ENCODE data around the gene CFAP251.
"Not testable (repeated sequence)": the region's sequence is repeated elsewhere in the genome, so short reads cannot be mapped to it uniquely, and the experiment has no call there.

The CFAP251 gene

DNA sequence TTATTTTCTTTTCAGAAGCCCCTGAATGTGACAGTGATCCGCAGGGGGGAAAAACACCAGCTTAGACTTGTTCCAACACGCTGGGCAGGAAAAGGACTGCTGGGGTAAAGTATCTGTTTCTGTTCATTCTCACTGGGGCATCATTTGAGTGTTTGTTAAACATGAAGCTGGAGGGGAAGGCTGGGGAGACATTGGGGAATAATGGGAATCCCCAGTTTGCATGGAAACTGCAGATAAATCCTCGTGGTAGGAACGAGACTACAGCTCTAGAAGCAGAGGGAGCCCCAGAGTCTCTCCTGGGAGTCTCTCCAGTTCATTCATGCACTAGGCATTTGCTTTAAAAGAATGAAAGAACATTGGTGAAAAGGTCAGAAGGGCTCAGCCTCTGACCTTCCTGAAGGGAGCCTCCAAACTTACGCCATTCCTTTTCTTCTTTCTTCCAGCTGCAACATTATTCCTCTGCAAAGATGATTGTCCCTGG is 2.5 kb upstream of the CFAP251 start:
- H3K9ac ChIP-seq (ENCODE audit: low read length) = no peak overlapping the region
- no peak overlapping the region for H3K27ac ChIP-seq (ENCODE audit: low read depth, low read length)
- H3K4me1 ChIP-seq (ENCODE audit: control insufficient read depth, insufficient read depth, low read length) = no peaks in the 10 kb centered on the region
- peaks cover 8% of the 10 kb centered on the region for H3K36me3 ChIP-seq (ENCODE audit: control insufficient read depth, insufficient read depth, low read length)
- H3K4me3 ChIP-seq (ENCODE audit: low read length) = no peak overlapping the region
- no peaks in the 10 kb centered on the region for H3K27me3 ChIP-seq (ENCODE audit: control insufficient read depth, insufficient read depth, low read length)

DNA sequence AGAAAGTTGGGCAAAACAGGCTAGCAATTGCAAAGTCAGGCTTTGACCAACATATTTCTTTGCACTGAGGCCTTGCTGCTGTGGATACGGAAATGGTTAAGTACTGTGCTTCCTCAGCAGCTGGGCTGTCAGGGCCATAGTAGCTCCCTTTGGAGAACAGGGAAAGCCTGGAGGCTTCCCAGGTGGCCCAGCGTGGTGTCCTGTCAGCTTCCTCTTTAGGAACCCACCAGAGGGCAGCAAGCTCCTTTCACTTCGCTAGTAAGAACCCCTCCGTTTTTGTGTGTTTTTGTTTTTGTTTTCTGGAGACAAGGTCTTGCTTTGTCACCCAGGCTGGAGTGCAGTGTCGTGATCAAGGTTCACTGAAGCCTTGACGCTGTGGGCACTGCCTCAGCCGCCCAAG is 1.7 kb upstream of the CFAP251 start:
- Histone ChIP-seq H3K27me3 (ENCODE audit: control insufficient read depth, insufficient read depth, low read length) (no peaks in the 10 kb centered on the region), H3K27ac (ENCODE audit: low read depth, low read length) (no peak overlapping the region), H3K4me1 (ENCODE audit: control insufficient read depth, insufficient read depth, low read length) (no peaks in the 10 kb centered on the region), H3K36me3 (ENCODE audit: control insufficient read depth, insufficient read depth, low read length) (peaks cover 8% of the 10 kb centered on the region), H3K4me3 (ENCODE audit: low read length) (no peak overlapping the region), H3K9ac (ENCODE audit: low read length) (no peak overlapping the region)

DNA sequence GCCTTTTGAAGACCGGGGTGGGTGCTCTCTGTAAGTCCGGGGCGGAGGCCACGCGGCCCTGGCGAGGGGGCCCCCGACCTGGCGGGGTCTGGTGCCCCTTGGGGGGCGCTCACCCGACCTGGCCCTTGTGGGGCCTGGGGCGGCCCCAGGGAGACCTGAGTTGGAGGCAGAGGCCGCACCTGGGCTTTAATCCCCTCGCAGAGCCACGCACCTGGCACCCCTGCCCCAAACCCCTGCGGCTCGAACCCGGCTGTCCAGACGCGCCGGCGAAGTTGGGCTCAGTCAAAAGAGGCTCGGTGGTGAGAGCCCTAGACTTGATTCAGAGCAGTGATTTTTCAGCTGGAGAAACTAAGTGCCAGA is 267 bp downstream of the CFAP251 start:
- no peak overlapping the region for H3K9ac ChIP-seq (ENCODE audit: low read length)
- peaks cover 4% of the 10 kb centered on the region for H3K36me3 ChIP-seq (ENCODE audit: control insufficient read depth, insufficient read depth, low read length)
- H3K27me3 ChIP-seq (ENCODE audit: control insufficient read depth, insufficient read depth, low read length) = no peaks in the 10 kb centered on the region
- no peaks in the 10 kb centered on the region for H3K4me1 ChIP-seq (ENCODE audit: control insufficient read depth, insufficient read depth, low read length)
- H3K4me3 ChIP-seq (ENCODE audit: low read length) = peak overlapping the region; percentile 71
- no peak overlapping the region for H3K27ac ChIP-seq (ENCODE audit: low read depth, low read length)

DNA sequence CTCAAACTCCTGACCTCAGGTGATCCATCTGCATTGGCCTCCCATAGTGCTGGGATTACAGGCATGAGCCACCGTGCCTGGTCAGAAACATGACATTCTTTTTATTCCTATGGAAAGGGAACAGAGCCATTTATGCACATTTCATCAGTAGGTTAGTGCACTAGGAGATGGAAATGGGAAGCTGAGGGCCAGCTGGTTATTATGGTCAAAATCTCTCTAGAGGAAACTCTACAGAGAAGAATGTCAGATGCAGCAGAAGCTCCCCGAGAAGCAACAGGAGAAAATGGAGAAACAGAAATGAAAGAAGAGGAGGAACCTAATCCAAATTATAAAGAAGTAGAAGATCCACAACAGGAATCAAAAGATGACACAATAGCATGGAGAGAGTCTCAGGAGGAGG is 2.7 kb downstream of the CFAP251 start:
- Histone ChIP-seq H3K9ac (ENCODE audit: low read length) (no peak overlapping the region), H3K36me3 (ENCODE audit: control insufficient read depth, insufficient read depth, low read length) (peaks cover 1% of the 10 kb centered on the region), H3K27ac (ENCODE audit: low read depth, low read length) (no peak overlapping the region), H3K4me3 (ENCODE audit: low read length) (no peak overlapping the region), H3K27me3 (ENCODE audit: control insufficient read depth, insufficient read depth, low read length) (no peaks in the 10 kb centered on the region), H3K4me1 (ENCODE audit: control insufficient read depth, insufficient read depth, low read length) (peaks cover 3% of the 10 kb centered on the region)

DNA sequence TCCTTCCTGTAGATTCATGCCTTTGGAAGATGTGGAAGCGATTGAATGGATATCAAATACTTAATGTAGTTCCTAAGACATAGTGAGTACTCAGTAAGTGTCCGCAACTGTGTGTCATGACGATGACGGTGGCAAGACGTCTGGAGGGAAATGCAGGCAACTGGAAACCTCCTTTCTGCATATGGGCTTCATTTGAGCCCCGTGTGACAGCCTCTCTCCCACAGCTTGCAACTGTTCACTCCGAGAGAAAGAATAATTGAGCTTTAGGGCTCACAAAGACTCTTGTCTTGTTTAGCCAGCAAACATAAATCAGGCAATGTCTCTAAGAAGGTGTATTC is 6.9 kb downstream of the CFAP251 start:
- H3K9ac ChIP-seq (ENCODE audit: low read length) = no peak overlapping the region
- no peak overlapping the region for H3K27ac ChIP-seq (ENCODE audit: low read depth, low read length)
- H3K27me3 ChIP-seq (ENCODE audit: control insufficient read depth, insufficient read depth, low read length) = no peaks in the 10 kb centered on the region
- H3K4me3 ChIP-seq (ENCODE audit: low read length) = no peak overlapping the region
- H3K36me3 ChIP-seq (ENCODE audit: control insufficient read depth, insufficient read depth, low read length) = no peaks in the 10 kb centered on the region
- H3K4me1 ChIP-seq (ENCODE audit: control insufficient read depth, insufficient read depth, low read length) = peaks cover 3% of the 10 kb centered on the region

DNA sequence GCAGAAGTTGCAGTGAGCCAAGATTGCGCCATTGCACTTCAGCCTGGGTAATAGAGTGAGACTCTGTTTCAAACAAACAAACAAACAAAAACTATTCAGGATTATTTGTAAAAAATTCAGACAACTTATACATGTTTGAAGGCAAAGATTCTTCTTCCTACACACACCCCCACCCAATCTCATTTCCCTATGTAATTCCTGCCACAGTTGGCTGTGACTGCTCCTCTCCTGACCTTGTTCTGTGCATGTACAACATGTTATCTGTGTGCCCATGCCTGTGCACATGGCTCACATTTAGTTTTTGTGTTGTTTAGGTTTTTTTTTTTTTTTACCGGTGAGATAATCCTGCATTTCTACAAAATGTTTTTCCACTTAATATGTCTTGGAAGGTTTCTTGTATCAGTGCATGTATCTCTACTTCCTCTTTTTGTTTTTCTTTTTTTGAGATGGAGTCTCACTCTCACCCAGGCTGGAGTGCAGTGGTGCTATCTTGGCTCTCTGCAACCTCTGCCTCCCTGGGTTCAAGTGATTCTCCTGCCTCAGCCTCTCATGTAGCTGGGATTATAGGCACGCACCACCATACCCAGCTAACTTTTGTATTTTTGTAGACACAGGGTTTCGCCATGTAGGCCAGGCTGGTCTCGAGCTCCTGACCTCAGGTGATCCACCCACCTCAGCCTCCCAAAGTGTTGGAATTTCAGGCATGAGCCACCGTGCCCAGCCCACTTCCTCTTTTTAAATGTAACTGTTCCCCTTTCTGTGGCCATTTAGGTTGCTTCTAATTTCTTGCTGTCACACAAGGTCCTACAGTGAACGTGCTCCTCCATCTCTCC is 8.7 kb downstream of the CFAP251 start:
- Histone ChIP-seq H3K36me3 (ENCODE audit: control insufficient read depth, insufficient read depth, low read length) (no peaks in the 10 kb centered on the region), H3K4me1 (ENCODE audit: control insufficient read depth, insufficient read depth, low read length) (peaks cover 3% of the 10 kb centered on the region), H3K27me3 (ENCODE audit: control insufficient read depth, insufficient read depth, low read length) (no peaks in the 10 kb centered on the region), H3K4me3 (ENCODE audit: low read length) (no peak overlapping the region), H3K9ac (ENCODE audit: low read length) (no peak overlapping the region), H3K27ac (ENCODE audit: low read depth, low read length) (no peak overlapping the region)

DNA sequence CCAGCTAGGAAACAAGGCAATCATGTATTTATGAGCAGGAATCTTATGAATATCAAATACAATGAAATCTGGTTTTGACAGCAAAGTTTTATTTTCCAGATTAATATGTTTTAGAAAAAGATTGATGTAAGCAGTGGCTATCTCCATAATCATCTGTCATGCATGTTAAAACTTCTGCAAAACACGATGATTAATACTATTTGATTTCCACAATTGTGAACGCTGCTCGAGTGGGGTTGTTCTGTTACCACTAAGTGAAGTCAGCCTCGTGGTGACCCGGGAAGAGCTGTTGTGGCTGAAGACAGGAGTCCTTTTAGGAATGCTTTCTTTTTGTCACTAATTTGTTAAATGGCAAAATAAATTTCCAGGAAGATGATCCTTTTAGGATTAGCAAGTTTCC is 9.4 kb downstream of the CFAP251 start:
- Histone ChIP-seq H3K27ac (ENCODE audit: low read depth, low read length) (no peak overlapping the region), H3K4me1 (ENCODE audit: control insufficient read depth, insufficient read depth, low read length) (peaks cover 3% of the 10 kb centered on the region), H3K9ac (ENCODE audit: low read length) (no peak overlapping the region), H3K36me3 (ENCODE audit: control insufficient read depth, insufficient read depth, low read length) (no peaks in the 10 kb centered on the region), H3K27me3 (ENCODE audit: control insufficient read depth, insufficient read depth, low read length) (no peaks in the 10 kb centered on the region), H3K4me3 (ENCODE audit: low read length) (no peak overlapping the region)

DNA sequence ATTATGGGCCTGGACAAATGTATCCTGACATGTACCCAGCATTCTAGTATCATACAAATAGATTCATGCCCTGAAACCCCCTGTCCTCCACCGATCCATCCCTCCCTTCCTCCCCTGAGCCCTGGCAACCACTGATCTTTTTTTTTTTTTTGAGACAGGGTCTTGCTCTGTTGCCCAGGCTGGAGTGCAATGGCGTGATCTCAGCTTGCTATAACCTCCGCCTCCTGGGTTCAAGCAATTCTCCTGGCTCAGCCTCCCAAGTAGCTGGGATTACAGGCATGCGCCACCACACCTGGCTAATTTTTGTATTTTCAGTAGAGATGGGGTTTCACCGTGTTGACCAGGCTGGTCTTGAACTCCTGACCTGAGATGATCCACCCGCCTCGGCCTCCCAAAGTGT is 11.2 kb downstream of the CFAP251 start:
- H3K27ac ChIP-seq (ENCODE audit: low read depth, low read length); H3K4me1 ChIP-seq (ENCODE audit: control insufficient read depth, insufficient read depth, low read length); H3K9ac ChIP-seq (ENCODE audit: low read length); H3K4me3 ChIP-seq (ENCODE audit: low read length); H3K27me3 ChIP-seq (ENCODE audit: control insufficient read depth, insufficient read depth, low read length); H3K36me3 ChIP-seq (ENCODE audit: control insufficient read depth, insufficient read depth, low read length): not testable (repeated sequence)

DNA sequence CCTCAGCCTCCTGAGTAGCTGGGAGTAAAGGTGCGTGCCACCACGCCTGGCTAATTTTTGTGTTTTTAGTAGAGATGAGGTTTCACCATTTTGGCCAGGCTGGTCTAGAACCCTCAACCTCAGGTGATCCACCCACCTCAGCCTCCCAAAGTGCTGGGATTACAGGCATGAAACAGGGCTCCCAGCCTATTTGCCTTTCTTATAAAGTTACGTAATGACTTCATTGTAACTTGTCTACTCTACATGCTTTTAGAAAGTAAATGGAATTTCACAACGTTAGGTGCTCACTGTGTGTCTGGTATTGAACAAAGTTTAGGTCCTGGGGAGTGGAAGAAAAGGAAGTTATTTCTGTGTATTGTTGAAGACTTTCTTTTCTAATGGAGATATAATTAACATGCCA is 12.5 kb downstream of the CFAP251 start:
- no peak overlapping the region for H3K9ac ChIP-seq (ENCODE audit: low read length)
- H3K4me3 ChIP-seq (ENCODE audit: low read length) = no peak overlapping the region
- no peaks in the 10 kb centered on the region for H3K36me3 ChIP-seq (ENCODE audit: control insufficient read depth, insufficient read depth, low read length)
- no peak overlapping the region for H3K27ac ChIP-seq (ENCODE audit: low read depth, low read length)
- H3K27me3 ChIP-seq (ENCODE audit: control insufficient read depth, insufficient read depth, low read length) = no peaks in the 10 kb centered on the region
- H3K4me1 ChIP-seq (ENCODE audit: control insufficient read depth, insufficient read depth, low read length) = no peaks in the 10 kb centered on the region

DNA sequence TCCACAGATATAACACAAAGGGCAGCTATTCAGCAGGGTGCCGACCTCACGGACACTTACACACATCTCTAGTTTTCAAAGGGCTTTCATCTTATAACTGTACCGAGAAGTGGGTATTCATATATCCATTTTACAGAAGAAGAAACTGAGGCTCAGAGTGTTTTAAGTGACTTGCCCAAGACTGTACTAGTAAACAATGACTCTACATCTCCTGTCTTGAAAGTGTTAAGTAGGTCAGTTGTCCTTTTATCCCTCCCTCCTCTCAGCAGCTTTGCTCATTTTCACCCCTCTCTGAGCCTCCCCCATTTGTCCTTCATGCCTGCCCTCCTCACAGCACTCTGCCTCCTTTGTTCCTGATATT is 13.8 kb downstream of the CFAP251 start:
- Histone ChIP-seq H3K36me3 (ENCODE audit: control insufficient read depth, insufficient read depth, low read length) (no peaks in the 10 kb centered on the region), H3K4me1 (ENCODE audit: control insufficient read depth, insufficient read depth, low read length) (no peaks in the 10 kb centered on the region), H3K4me3 (ENCODE audit: low read length) (no peak overlapping the region), H3K27ac (ENCODE audit: low read depth, low read length) (no peak overlapping the region), H3K27me3 (ENCODE audit: control insufficient read depth, insufficient read depth, low read length) (no peaks in the 10 kb centered on the region), H3K9ac (ENCODE audit: low read length) (no peak overlapping the region)

DNA sequence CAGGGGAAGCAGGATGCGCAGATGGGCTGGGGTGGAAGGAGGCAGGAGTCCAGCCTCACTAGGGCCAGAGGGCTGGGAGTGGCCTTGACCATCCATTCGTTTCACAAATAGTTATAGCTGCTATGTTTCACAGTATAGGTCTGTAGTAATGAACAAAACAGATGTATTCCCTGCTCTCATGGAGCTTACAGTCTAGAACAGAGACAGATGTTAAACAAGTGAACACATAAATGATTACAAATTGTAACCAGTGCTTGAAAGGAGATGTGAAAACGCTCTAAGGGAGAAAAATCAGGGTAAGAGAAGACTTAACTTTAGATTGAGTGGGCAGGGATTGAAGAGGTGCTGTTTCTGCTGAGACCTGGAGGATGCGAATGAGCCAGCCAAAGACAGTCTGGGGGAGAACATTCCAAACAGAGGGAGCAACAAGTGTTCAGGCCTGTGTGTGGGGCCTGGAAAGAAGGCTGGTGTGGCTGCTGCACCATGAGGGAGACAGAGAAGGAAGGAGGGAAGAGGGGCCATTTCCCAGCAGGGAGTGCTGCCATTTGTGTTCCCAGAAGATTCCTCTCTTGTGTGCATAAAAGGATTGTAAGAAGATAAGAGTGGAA is 14.6 kb downstream of the CFAP251 start:
- Histone ChIP-seq H3K4me1 (ENCODE audit: control insufficient read depth, insufficient read depth, low read length) (no peaks in the 10 kb centered on the region), H3K9ac (ENCODE audit: low read length) (no peak overlapping the region), H3K27ac (ENCODE audit: low read depth, low read length) (no peak overlapping the region), H3K27me3 (ENCODE audit: control insufficient read depth, insufficient read depth, low read length) (no peaks in the 10 kb centered on the region), H3K36me3 (ENCODE audit: control insufficient read depth, insufficient read depth, low read length) (no peaks in the 10 kb centered on the region), H3K4me3 (ENCODE audit: low read length) (no peak overlapping the region)

DNA sequence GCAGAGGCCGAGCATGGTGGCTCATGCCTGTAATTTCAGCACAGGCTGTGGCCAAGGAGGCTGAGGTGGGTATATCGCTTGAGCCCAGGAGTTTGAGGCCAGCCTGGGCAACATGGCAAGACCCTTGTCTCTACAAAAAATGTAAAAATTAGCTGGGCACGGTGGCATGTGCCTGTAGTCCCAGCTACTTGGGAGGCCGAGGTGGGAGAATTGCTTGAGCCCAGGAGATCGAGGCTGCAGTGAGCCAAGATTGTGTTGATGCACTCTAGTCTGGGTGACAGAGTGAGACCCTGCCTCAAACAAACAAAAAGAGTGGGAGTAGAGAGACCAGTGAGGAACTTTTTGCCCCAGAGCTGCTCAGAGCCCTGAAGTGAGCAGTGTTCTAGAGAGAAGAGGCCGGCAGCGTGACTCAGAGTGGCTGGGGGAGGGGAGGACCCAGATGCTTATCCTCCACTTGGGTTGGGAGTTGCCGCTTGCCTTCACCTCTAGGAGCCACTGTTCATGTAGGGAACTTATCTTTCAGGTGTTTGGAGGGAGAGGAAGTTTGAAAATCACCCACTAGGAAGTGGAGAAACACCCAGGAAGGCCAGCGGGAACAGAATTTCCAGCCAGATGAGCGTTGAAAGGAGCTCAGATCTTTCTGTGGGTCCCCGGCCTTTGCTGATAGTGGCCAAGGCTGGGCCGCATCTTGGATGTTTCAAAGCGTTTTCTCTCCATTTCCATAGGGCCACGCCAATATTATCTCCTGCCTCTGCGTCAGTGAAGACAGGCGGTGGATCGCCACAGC is 15.3 kb downstream of the CFAP251 start:
- H3K4me3 ChIP-seq (ENCODE audit: low read length) = no peak overlapping the region
- no peak overlapping the region for H3K9ac ChIP-seq (ENCODE audit: low read length)
- H3K27me3 ChIP-seq (ENCODE audit: control insufficient read depth, insufficient read depth, low read length) = no peaks in the 10 kb centered on the region
- no peaks in the 10 kb centered on the region for H3K4me1 ChIP-seq (ENCODE audit: control insufficient read depth, insufficient read depth, low read length)
- no peak overlapping the region for H3K27ac ChIP-seq (ENCODE audit: low read depth, low read length)
- no peaks in the 10 kb centered on the region for H3K36me3 ChIP-seq (ENCODE audit: control insufficient read depth, insufficient read depth, low read length)

Data from rectal smooth muscle tissue (tissue), 1 donor.